HepG2 (cell line): Measurements from ENCODE around the gene CMIP. TPM values are rescaled to one million over a fixed set of nuclear protein-coding genes. Genes with fewer than 3 reads are reported as not detected.
A peak's percentile ranks its signal among the peaks of the same experiment; 100 is the strongest.

Experiments used
- AFF4 ChIP-seq: sonication (generic); formaldehyde crosslinking; IDR thresholded peaks from 2 replicates; pipeline ENCODE4 v1.4.0; 2020; ENCODE audit warnings: missing genetic modification reagents
- CBFB ChIP-seq: sonication (generic); formaldehyde crosslinking; IDR thresholded peaks from 2 replicates; pipeline ENCODE4 v1.4.0; 2020; ENCODE audit warnings: missing genetic modification reagents
- HNF4G ChIP-seq, 2 experiments: sonication (generic) in 1 of 2; formaldehyde crosslinking in 1 of 2; IDR thresholded peaks; 2 replicates each; pipeline versions ENCODE4 v1.4.0 to v1.6.1; 2011 to 2020; ENCODE audit warnings: borderline replicate concordance in 2 of 2, low read depth in 2 of 2, mild to moderate bottlenecking in 2 of 2, low read length in 1 of 2, missing genetic modification reagents in 1 of 2, moderate library complexity in 1 of 2
- JUN ChIP-seq: sonication (generic); formaldehyde crosslinking; IDR thresholded peaks from 2 replicates; pipeline ENCODE4 v1.4.0; 2020; ENCODE audit warnings: mild to moderate bottlenecking, missing genetic modification reagents
- MAF1 ChIP-seq: sonication (generic); formaldehyde crosslinking; IDR thresholded peaks from 2 replicates; pipeline ENCODE4 v1.5.0; 2020; ENCODE audit warnings: missing genetic modification reagents, borderline replicate concordance
- MIER3 ChIP-seq: IDR thresholded peaks from 2 replicates; pipeline ENCODE4 v1.6.1; 2016; ENCODE audit warnings: missing compliant biosample characterization, borderline replicate concordance
- REXO4 ChIP-seq: sonication (generic); formaldehyde crosslinking; IDR thresholded peaks from 2 replicates; pipeline ENCODE4 v1.8.0; 2022; ENCODE audit warnings: missing genetic modification reagents, mild to moderate bottlenecking, borderline replicate concordance
- TP53 ChIP-seq: sonication (generic); formaldehyde crosslinking; conservative IDR thresholded peaks from 2 replicates; pipeline ENCODE4 v1.4.0; 2020; ENCODE audit warnings: missing genetic modification reagents
- YEATS2 ChIP-seq: sonication (generic); formaldehyde crosslinking; IDR thresholded peaks from 2 replicates; pipeline ENCODE4 v1.4.0; 2020; ENCODE audit warnings: missing genetic modification reagents, borderline replicate concordance
- ZNF317 ChIP-seq: sonication (generic); formaldehyde crosslinking; IDR thresholded peaks from 2 replicates; pipeline ENCODE4 v1.5.0; 2020; ENCODE audit warnings: mild to moderate bottlenecking, missing genetic modification reagents
- ZNF549 ChIP-seq: sonication (generic); formaldehyde crosslinking; IDR thresholded peaks from 2 replicates; pipeline ENCODE4 v1.5.0; 2020; ENCODE audit warnings: missing genetic modification reagents
- ZNF850 ChIP-seq: sonication (generic); formaldehyde crosslinking; conservative IDR thresholded peaks from 2 replicates; pipeline ENCODE4 v1.9.0; 2021; ENCODE audit warnings: mild to moderate bottlenecking, missing genetic modification reagents
- ZSCAN5A ChIP-seq: sonication (generic); formaldehyde crosslinking; IDR thresholded peaks from 2 replicates; pipeline ENCODE4 v1.8.0; 2022; ENCODE audit warnings: mild to moderate bottlenecking, missing genetic modification reagents, borderline replicate concordance
- polyA plus RNA-seq, 8 experiments: library from polyadenylated mRNA; depleted of rRNA in 3 of 8; stranded (reverse) in 7 of 8; unstranded in 1 of 8; fragments of >200 nt; fragmentation: Illumina TruSeq in 4 of 8; extraction: Trizol in 4 of 8; gene quantifications; 2 replicates each; pipeline versions ENCODE4 v1.2.1 to v1.2.3, GENCODE V29; 2011 to 2016; ENCODE audit warnings: low read depth in 4 of 8, missing spikeins in 1 of 8, mixed read lengths in 1 of 8; ENCODE audit not compliant: insufficient read depth in 1 of 8
- total RNA-seq, 5 experiments: library from RNA; depleted of rRNA; stranded (reverse); fragments of >200 nt; fragmentation: Illumina TruSeq; extraction: Trizol; gene quantifications; 2 replicates each; pipeline ENCODE4 v1.2.3, GENCODE V29; 2016; ENCODE audit warnings: low read depth in 1 of 5
- TF ChIP-seq, protein P1 (sequence below): sonication (generic); formaldehyde crosslinking; IDR thresholded peaks from 2 replicates; pipeline ENCODE4 v1.4.0; 2020; ENCODE audit warnings: missing genetic modification reagents, borderline replicate concordance
- TF ChIP-seq, protein P2 (sequence below): sonication (generic); formaldehyde crosslinking; IDR thresholded peaks from 2 replicates; pipeline ENCODE4 v1.8.0; 2022; ENCODE audit warnings: mild to moderate bottlenecking, missing genetic modification reagents, moderate library complexity
- TF ChIP-seq, protein P3 (sequence below): sonication (generic); formaldehyde crosslinking; IDR thresholded peaks from 2 replicates; pipeline ENCODE4 v1.5.1; 2020; ENCODE audit warnings: mild to moderate bottlenecking, missing genetic modification reagents

The CMIP gene
- total and polyA plus RNA-seq, 2 of the 13 experiments (the other 11 are each of a cell fraction or from before 2014, with no cell fraction given), result 10.9 to 18.1 TPM

- TF ChIP-seq, protein P1, sequence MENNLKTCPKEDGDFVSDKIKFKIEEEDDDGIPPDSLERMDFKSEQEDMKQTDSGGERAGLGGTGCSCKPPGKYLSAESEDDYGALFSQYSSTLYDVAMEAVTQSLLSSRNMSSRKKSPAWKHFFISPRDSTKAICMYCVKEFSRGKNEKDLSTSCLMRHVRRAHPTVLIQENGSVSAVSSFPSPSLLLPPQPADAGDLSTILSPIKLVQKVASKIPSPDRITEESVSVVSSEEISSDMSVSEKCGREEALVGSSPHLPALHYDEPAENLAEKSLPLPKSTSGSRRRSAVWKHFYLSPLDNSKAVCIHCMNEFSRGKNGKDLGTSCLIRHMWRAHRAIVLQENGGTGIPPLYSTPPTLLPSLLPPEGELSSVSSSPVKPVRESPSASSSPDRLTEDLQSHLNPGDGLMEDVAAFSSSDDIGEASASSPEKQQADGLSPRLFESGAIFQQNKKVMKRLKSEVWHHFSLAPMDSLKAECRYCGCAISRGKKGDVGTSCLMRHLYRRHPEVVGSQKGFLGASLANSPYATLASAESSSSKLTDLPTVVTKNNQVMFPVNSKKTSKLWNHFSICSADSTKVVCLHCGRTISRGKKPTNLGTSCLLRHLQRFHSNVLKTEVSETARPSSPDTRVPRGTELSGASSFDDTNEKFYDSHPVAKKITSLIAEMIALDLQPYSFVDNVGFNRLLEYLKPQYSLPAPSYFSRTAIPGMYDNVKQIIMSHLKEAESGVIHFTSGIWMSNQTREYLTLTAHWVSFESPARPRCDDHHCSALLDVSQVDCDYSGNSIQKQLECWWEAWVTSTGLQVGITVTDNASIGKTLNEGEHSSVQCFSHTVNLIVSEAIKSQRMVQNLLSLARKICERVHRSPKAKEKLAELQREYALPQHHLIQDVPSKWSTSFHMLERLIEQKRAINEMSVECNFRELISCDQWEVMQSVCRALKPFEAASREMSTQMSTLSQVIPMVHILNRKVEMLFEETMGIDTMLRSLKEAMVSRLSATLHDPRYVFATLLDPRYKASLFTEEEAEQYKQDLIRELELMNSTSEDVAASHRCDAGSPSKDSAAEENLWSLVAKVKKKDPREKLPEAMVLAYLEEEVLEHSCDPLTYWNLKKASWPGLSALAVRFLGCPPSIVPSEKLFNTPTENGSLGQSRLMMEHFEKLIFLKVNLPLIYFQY, result no peak
- TF ChIP-seq MIER3 (CRISPR knock-in tag), result no peak
- no peak for TF ChIP-seq AFF4
- TF ChIP-seq JUN (CRISPR knock-in tag), result peak; percentile 67; the same call in 1 of the 2 replicates
- TF ChIP-seq REXO4, result no peak
- no peak for TF ChIP-seq MAF1
- no peak for TF ChIP-seq HNF4G (IDR thresholded peaks at IDR 0.05; ENCODE audit: borderline replicate concordance, low read depth, low read length)
- TF ChIP-seq HNF4G (CRISPR knock-in tag; IDR thresholded peaks at IDR 0.05; ENCODE audit: borderline replicate concordance, low read depth), result no peak
- TF ChIP-seq YEATS2, result peak; percentile 24; the same call in 1 of the 2 replicates
- TF ChIP-seq TP53, result no peak
- TF ChIP-seq ZNF850 (CRISPR knock-in tag), result no peak
- TF ChIP-seq ZSCAN5A (CRISPR knock-in tag), result no peak
- TF ChIP-seq CBFB (CRISPR knock-in tag), result no peak
- no peak for TF ChIP-seq ZNF317 (CRISPR knock-in tag)
- TF ChIP-seq, protein P2, sequence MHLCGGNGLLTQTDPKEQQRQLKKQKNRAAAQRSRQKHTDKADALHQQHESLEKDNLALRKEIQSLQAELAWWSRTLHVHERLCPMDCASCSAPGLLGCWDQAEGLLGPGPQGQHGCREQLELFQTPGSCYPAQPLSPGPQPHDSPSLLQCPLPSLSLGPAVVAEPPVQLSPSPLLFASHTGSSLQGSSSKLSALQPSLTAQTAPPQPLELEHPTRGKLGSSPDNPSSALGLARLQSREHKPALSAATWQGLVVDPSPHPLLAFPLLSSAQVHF (CRISPR knock-in tag), result no peak
- no peak for TF ChIP-seq ZNF549 (CRISPR knock-in tag)
- TF ChIP-seq, protein P3, sequence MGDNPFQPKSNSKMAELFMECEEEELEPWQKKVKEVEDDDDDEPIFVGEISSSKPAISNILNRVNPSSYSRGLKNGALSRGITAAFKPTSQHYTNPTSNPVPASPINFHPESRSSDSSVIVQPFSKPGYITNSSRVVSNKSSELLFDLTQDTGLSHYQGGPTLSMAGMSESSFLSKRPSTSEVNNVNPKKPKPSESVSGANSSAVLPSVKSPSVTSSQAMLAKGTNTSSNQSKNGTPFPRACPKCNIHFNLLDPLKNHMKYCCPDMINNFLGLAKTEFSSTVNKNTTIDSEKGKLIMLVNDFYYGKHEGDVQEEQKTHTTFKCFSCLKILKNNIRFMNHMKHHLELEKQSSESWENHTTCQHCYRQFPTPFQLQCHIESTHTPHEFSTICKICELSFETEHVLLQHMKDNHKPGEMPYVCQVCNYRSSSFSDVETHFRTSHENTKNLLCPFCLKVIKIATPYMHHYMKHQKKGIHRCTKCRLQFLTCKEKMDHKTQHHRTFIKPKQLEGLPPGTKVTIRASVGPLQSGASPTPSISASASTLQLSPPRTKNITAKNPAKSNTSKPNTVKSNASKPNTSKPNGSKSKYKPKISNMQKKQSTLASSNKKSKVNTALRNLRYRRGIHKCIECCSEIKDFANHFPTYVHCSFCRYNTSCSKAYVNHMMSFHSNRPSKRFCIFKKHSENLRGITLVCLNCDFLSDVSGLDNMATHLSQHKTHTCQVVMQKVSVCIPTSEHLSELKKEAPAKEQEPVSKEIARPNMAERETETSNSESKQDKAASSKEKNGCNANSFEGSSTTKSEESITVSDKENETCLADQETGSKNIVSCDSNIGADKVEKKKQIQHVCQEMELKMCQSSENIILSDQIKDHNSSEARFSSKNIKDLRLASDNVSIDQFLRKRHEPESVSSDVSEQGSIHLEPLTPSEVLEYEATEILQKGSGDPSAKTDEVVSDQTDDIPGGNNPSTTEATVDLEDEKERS, result no peak
These were observed 38.9 kb upstream of the CMIP start (continued) for GRCh38 chr16:81405702-81406113.
